Upper lobe of left lung (tissue), 6 donors: Measurements from ENCODE around the gene RB1. TPM values are rescaled to one million over a fixed set of nuclear protein-coding genes. Genes with fewer than 3 reads are reported as not detected.
"Not testable (repeated sequence)": the region's sequence is repeated elsewhere in the genome, so short reads cannot be mapped to it uniquely, and the experiment has no call there.

ENCODE experiments used
- ATAC-seq, 2 donors: fragments of 200-7000 bp; cut with Tn5 transposase; one replicate each; pipeline ENCODE4 v1.9.1; 2022; ENCODE audit warnings: mild to moderate bottlenecking in 2 of 2, moderate library complexity in 2 of 2; ENCODE audit not compliant: low FRiP score in 2 of 2
- DNase-seq, 2 donors: peaks; one replicate each; pipeline ENCODE4 v3.0.0-alpha.2; 2019 to 2020
- H3K27ac ChIP-seq, 4 donors: fragments of 200-600 bp; sonication (generic); one replicate each; pipeline ENCODE4 v1.5.1; 2016 to 2019
- H3K27me3 ChIP-seq, 4 donors: fragments of 200-600 bp; sonication (generic); one replicate each; pipeline ENCODE4 v1.5.1; 2017 to 2019
- H3K36me3 ChIP-seq, 4 donors: fragments of 200-600 bp; sonication (generic); one replicate each; pipeline ENCODE4 v1.5.1; 2016 to 2019
- H3K4me1 ChIP-seq, 4 donors: fragments of 200-600 bp; sonication (generic); one replicate each; pipeline ENCODE4 v1.5.1; 2018 to 2019
- H3K4me3 ChIP-seq, 4 donors: fragments of 200-600 bp; sonication (generic); one replicate each; pipeline ENCODE4 v1.5.1; 2017 to 2019; ENCODE audit warnings: mild to moderate bottlenecking in 2 of 4, moderate library complexity in 1 of 4
- H3K9me3 ChIP-seq, 4 donors: fragments of 200-600 bp; sonication (generic); one replicate each; pipeline ENCODE4 v1.5.1; 2018 to 2019
- CTCF ChIP-seq, 6 experiments: fragments of 450-650 bp in 4 of 6; fragments of 200-600 bp in 2 of 6; sonication (generic) in 2 of 6; IDR thresholded peaks; one replicate each; pipeline ENCODE4 v1.5.1; 2016 to 2019; ENCODE audit warnings: antibody characterized with exemption in 6 of 6
- EP300 ChIP-seq, 4 donors: sonication (generic); formaldehyde crosslinking; IDR thresholded peaks; one replicate each; pipeline ENCODE4 v1.5.1; 2017; ENCODE audit warnings: antibody characterized with exemption in 4 of 4, control low read depth in 2 of 4
- POLR2A ChIP-seq, 4 donors: fragments of 450-650 bp; IDR thresholded peaks; one replicate each; pipeline ENCODE4 v1.5.1; 2016 to 2017; ENCODE audit warnings: antibody characterized with exemption in 4 of 4, mild to moderate bottlenecking in 2 of 4
- POLR2AphosphoS5 ChIP-seq, 2 donors: sonication (generic); formaldehyde crosslinking; IDR thresholded peaks; one replicate each; pipeline ENCODE4 v1.5.1; 2017; ENCODE audit warnings: antibody characterized with exemption in 2 of 2
- WGBS, 2 donors: methylation state at CpG; one replicate each; pipeline ENCODE4 v1.1.5; 2017 to 2018; 5-methylcytosine and 5-hydroxymethylcytosine counted together
- total RNA-seq, 6 donors: library from RNA; depleted of rRNA in 4 of 6; stranded (reverse); fragments of >200 nt in 4 of 6; gene quantifications; one replicate each; pipeline versions ENCODE4 v1.1.0 to v1.2.1, GENCODE V29; 2016 to 2021
- donor health status: DM: no; HTN: no; CAD: no; lungs with moderate emphysema.
- donor health status: DM: no; HTN: yes; CAD: no; lungs with severe emphysema.

Gene RB1
- total RNA-seq, 6 donors from 2014 or later, result 20.2 to 46.6 (median 32.9) TPM

GRCh38 chr13:48344264-48344663 lies 40.7 kb downstream of the RB1 start:
- no peak overlapping the region for H3K4me3 ChIP-seq
- TF ChIP-seq POLR2AphosphoS5 (IDR thresholded peaks at IDR 0.05) (no peak), POLR2A (IDR thresholded peaks at IDR 0.05) (no peak), EP300 (IDR thresholded peaks at IDR 0.05) (no peak)
- H3K36me3 ChIP-seq, result peaks cover 0 to 25% (median 10%) of the 10 kb centered on the region in 4 donors
- ATAC-seq (no peak), DNase-seq (no peak)
- 88 to 89% methylated on average over 2 of the region's 2 CpGs for WGBS, 2 donors
- H3K27me3 ChIP-seq, result no peaks in the 10 kb centered on the region
- peaks cover 0 to 4% (median 2%) of the 10 kb centered on the region in 4 donors for H3K9me3 ChIP-seq
- no peaks in the 10 kb centered on the region for H3K4me1 ChIP-seq
- H3K27ac ChIP-seq, result no peak overlapping the region

- peaks cover 0 to 43% (median 17%) of the 10 kb centered on the region in 4 donors for H3K36me3 ChIP-seq
- TF ChIP-seq POLR2AphosphoS5 (IDR thresholded peaks at IDR 0.05) (no peak), CTCF (IDR thresholded peaks at IDR 0.05) (no peak), EP300 (IDR thresholded peaks at IDR 0.05) (no peak), POLR2A (IDR thresholded peaks at IDR 0.05) (no peak)
- H3K9me3 ChIP-seq, result no peaks in the 10 kb centered on the region
- DNase-seq (no peak), ATAC-seq (no peak)
- no peak overlapping the region for H3K4me3 ChIP-seq
- no peaks in the 10 kb centered on the region for H3K4me1 ChIP-seq
- no peaks in the 10 kb centered on the region for H3K27me3 ChIP-seq
- 89 to 95% methylated on average over 1 of the region's 1 CpG for WGBS, 2 donors
- no peak overlapping the region for H3K27ac ChIP-seq
These were observed 43.0 kb downstream of the RB1 start for GRCh38 chr13:48346583-48346982.

GRCh38 chr13:48349525-48349924 lies 46.0 kb downstream of the RB1 start:
- H3K4me3 ChIP-seq, result no peak overlapping the region
- H3K4me1 ChIP-seq, result no peaks in the 10 kb centered on the region
- H3K27me3 ChIP-seq, result no peaks in the 10 kb centered on the region
- DNase-seq (no peak), ATAC-seq (no peak)
- H3K27ac ChIP-seq, result no peak overlapping the region
- H3K9me3 ChIP-seq, result peaks cover 0 to 9% (median 3%) of the 10 kb centered on the region in 4 donors
- no peak for TF ChIP-seq CTCF (IDR thresholded peaks at IDR 0.05)
- TF ChIP-seq EP300 (IDR thresholded peaks at IDR 0.05), result no peak
- TF ChIP-seq POLR2AphosphoS5 (IDR thresholded peaks at IDR 0.05), result no peak
- no peak for TF ChIP-seq POLR2A (IDR thresholded peaks at IDR 0.05)
- peaks cover 0 to 47% (median 18%) of the 10 kb centered on the region in 4 donors for H3K36me3 ChIP-seq
- 92 to 95% methylated on average over 2 of the region's 2 CpGs for WGBS, 2 donors

GRCh38 chr13:48353590-48353989 lies 50.0 kb downstream of the RB1 start:
- peaks cover 0 to 9% (median 3%) of the 10 kb centered on the region in 4 donors for H3K9me3 ChIP-seq
- H3K4me1 ChIP-seq, result peaks cover 0 to 3% (median 0%) of the 10 kb centered on the region in 4 donors
- H3K4me3 ChIP-seq, result no peak overlapping the region
- no peak overlapping the region for H3K27ac ChIP-seq
- peaks cover 0 to 31% (median 12%) of the 10 kb centered on the region in 4 donors for H3K36me3 ChIP-seq
- TF ChIP-seq EP300 (IDR thresholded peaks at IDR 0.05), result no peak
- H3K27me3 ChIP-seq, result no peaks in the 10 kb centered on the region
- WGBS, 2 donors, result 94 to 95% methylated on average over 2 of the region's 2 CpGs
- ATAC-seq (no peak), DNase-seq (no peak)

- not testable (repeated sequence) for DNase-seq, H3K4me1 ChIP-seq, H3K27ac ChIP-seq, H3K4me3 ChIP-seq, H3K9me3 ChIP-seq, H3K27me3 ChIP-seq, ATAC-seq
- peaks cover 0 to 12% (median 4%) of the 10 kb centered on the region in 4 donors for H3K36me3 ChIP-seq
- 93 to 99% methylated on average over 2 of the region's 2 CpGs for WGBS, 2 donors
These were observed 52.0 kb downstream of the RB1 start for GRCh38 chr13:48355524-48355923.

GRCh38 chr13:48356750-48357149 lies 53.2 kb downstream of the RB1 start:
- Histone ChIP-seq H3K4me1 (peaks cover 0 to 3% (median 0%) of the 10 kb centered on the region in 4 donors), H3K27ac (no peak overlapping the region), H3K4me3 (no peak overlapping the region), H3K9me3 (peaks cover 0 to 9% (median 3%) of the 10 kb centered on the region in 4 donors), H3K36me3 (peaks cover 0 to 14% (median under 1%) of the 10 kb centered on the region in 4 donors), H3K27me3 (no peaks in the 10 kb centered on the region)
- TF ChIP-seq EP300 (IDR thresholded peaks at IDR 0.05) (no peak), CTCF (IDR thresholded peaks at IDR 0.05) (no peak), POLR2AphosphoS5 (IDR thresholded peaks at IDR 0.05) (no peak), POLR2A (IDR thresholded peaks at IDR 0.05) (no peak)
- WGBS, 2 donors, result 60 to 63% methylated on average over 3 of the region's 3 CpGs
- no peak for DNase-seq
- ATAC-seq, result no peak
